IMR-90 (cell line): Measurements from ENCODE around the gene FADD. TPM values are rescaled to one million over a fixed set of nuclear protein-coding genes. Genes with fewer than 3 reads are reported as not detected.

Experiments used
- ATAC-seq: fragments of 200-7000 bp; cut with Tn5 transposase; 2 replicates; pipeline ENCODE4 v1.9.1; 2020; ENCODE audit warnings: low read depth, mild to moderate bottlenecking, moderate library complexity
- BruUV-seq: library from RNA; stranded (reverse); fragments of 400-500 nt; replicated peaks from 2 replicates; lab custom pipeline; 2021; lab: Mats Ljungman, UMichigan
- CTCF ChIA-PET: fragments of 300-600 bp; formaldehyde crosslinking; extraction: SDS; loops from one replicate; lab custom pipeline; 2021; ENCODE audit warnings: antibody characterized with exemption; lab: Yijun Ruan, JAX
- POLR2A ChIA-PET: fragments of 300-600 bp; sonication (Branson Sonifier 250); formaldehyde crosslinking; loops from one replicate; lab custom pipeline; 2022; ENCODE audit warnings: antibody characterized with exemption; ENCODE audit not compliant: unreplicated experiment; lab: Charles Lee
- DNase-seq: peaks from one replicate; pipeline ENCODE4 v3.0.0; 2013
- H2AFZ ChIP-seq: replicated peaks from 2 replicates; pipeline ENCODE3; 2013; ENCODE audit warnings: low read length, mild to moderate bottlenecking; ENCODE audit not compliant: poor library complexity
- H2AK5ac ChIP-seq: 2 replicates; pipeline ENCODE4 v1.6.1; 2013; ENCODE audit warnings: low read depth, low read length, inconsistent platforms
- H2AK9ac ChIP-seq: replicated peaks from 2 replicates; pipeline ENCODE3; 2013; ENCODE audit warnings: mild to moderate bottlenecking, low read depth, low read length, moderate library complexity; ENCODE audit not compliant: poor library complexity
- H2BK120ac ChIP-seq: 2 replicates; pipeline ENCODE4 v1.6.1; 2013; ENCODE audit warnings: low read depth, low read length, inconsistent platforms
- H2BK15ac ChIP-seq: 3 replicates; pipeline ENCODE4 v1.6.1; 2013; ENCODE audit warnings: low read depth, low read length, inconsistent platforms
- H2BK20ac ChIP-seq: 2 replicates; pipeline ENCODE4 v1.6.1; 2013; ENCODE audit warnings: low read depth, mild to moderate bottlenecking, inconsistent platforms, low read length, moderate library complexity
- H2BK5ac ChIP-seq: 2 replicates; pipeline ENCODE4 v1.6.1; 2013; ENCODE audit warnings: mild to moderate bottlenecking, low read depth, low read length, inconsistent platforms; ENCODE audit not compliant: poor library complexity, severe bottlenecking
- H3K14ac ChIP-seq: replicated peaks from 2 replicates; pipeline ENCODE4 v1.6.1; 2013; ENCODE audit warnings: low read depth, low read length, inconsistent platforms
- H3K18ac ChIP-seq: 2 replicates; pipeline ENCODE4 v1.6.1; 2013; ENCODE audit warnings: low read depth, low read length, control low read depth
- H3K23ac ChIP-seq: 2 replicates; pipeline ENCODE4 v1.6.1; 2013; ENCODE audit warnings: low read depth, low read length, inconsistent platforms
- H3K27ac ChIP-seq: 2 replicates; pipeline ENCODE4 v1.5.1; 2013; ENCODE audit warnings: mild to moderate bottlenecking, control low read depth, low read length; ENCODE audit not compliant: insufficient read depth
- H3K27me3 ChIP-seq: 2 replicates; pipeline ENCODE4 v1.6.1; 2013; ENCODE audit warnings: low read length; ENCODE audit not compliant: control insufficient read depth, insufficient read depth
- H3K36me3 ChIP-seq: 2 replicates; pipeline ENCODE4 v1.6.1; 2013; ENCODE audit warnings: low read length, mixed read lengths; ENCODE audit not compliant: control insufficient read depth, insufficient read depth
- H3K4ac ChIP-seq: 2 replicates; pipeline ENCODE4 v1.6.1; 2013; ENCODE audit warnings: low read depth, low read length, inconsistent platforms
- H3K4me1 ChIP-seq: 2 replicates; pipeline ENCODE4 v1.6.1; 2013; ENCODE audit warnings: low read length, mixed read lengths; ENCODE audit not compliant: control insufficient read depth, insufficient read depth
- H3K4me2 ChIP-seq: 2 replicates; pipeline ENCODE4 v1.6.1; 2013; ENCODE audit warnings: low read depth, mild to moderate bottlenecking, control low read depth, low read length, moderate library complexity
- H3K4me3 ChIP-seq: 2 replicates; pipeline ENCODE4 v1.5.1; 2013; ENCODE audit warnings: low read depth, mild to moderate bottlenecking, control low read depth, low read length, moderate library complexity; ENCODE audit not compliant: insufficient read depth
- H3K56ac ChIP-seq: 2 replicates; pipeline ENCODE4 v1.6.1; 2013; ENCODE audit warnings: low read length, inconsistent platforms; ENCODE audit not compliant: insufficient read depth; ENCODE audit errors: extremely low read depth
- H3K79me1 ChIP-seq, 2 experiments: 2 replicates each; pipeline ENCODE4 v1.6.1; 2013; ENCODE audit warnings: low read length in 2 of 2, inconsistent platforms in 1 of 2, low read depth in 1 of 2
- H3K9ac ChIP-seq: 2 replicates; pipeline ENCODE4 v1.6.1; 2013; ENCODE audit warnings: low read depth, low read length, control low read depth
- H3K9me1 ChIP-seq: 2 replicates; pipeline ENCODE4 v1.6.1; 2013; ENCODE audit warnings: low read length, inconsistent platforms; ENCODE audit not compliant: insufficient read depth
- H3K9me3 ChIP-seq: 2 replicates; pipeline ENCODE4 v1.6.1; 2013; ENCODE audit warnings: low read length; ENCODE audit not compliant: control insufficient read depth, insufficient read depth
- H4K20me1 ChIP-seq: 2 replicates; pipeline ENCODE4 v1.6.1; 2013; ENCODE audit warnings: low read length, inconsistent platforms; ENCODE audit not compliant: insufficient read depth
- H4K5ac ChIP-seq: 2 replicates; pipeline ENCODE4 v1.6.1; 2013; ENCODE audit warnings: mild to moderate bottlenecking, low read depth, low read length, control low read depth
- H4K8ac ChIP-seq, 2 experiments: 2 replicates each; pipeline ENCODE4 v1.6.1; 2013; ENCODE audit warnings: low read depth in 2 of 2, low read length in 2 of 2, control low read depth in 1 of 2, inconsistent platforms in 1 of 2
- H4K91ac ChIP-seq: 2 replicates; pipeline ENCODE4 v1.6.1; 2013; ENCODE audit warnings: low read depth, low read length, inconsistent platforms; ENCODE audit not compliant: insufficient read depth
- BHLHE40 ChIP-seq: fragments of 150-350 bp; IDR thresholded peaks from 2 replicates; pipeline ENCODE4 v1.6.1; 2016; ENCODE audit warnings: mild to moderate bottlenecking, low read depth, low read length
- CEBPB ChIP-seq: IDR thresholded peaks from 2 replicates; pipeline ENCODE4 v1.6.1; 2012; ENCODE audit warnings: low read depth, low read length, improper control_type of control experiment
- CHD1 ChIP-seq: IDR thresholded peaks from 2 replicates; pipeline ENCODE4 v1.6.1; 2012; ENCODE audit warnings: low read depth, low read length, improper control_type of control experiment
- CTCF ChIP-seq: conservative IDR thresholded peaks from 2 replicates; pipeline ENCODE4 v1.5.1; 2012; ENCODE audit warnings: mild to moderate bottlenecking, low read depth, low read length, improper control_type of control experiment
- FOS ChIP-seq: fragments of 150-350 bp; IDR thresholded peaks from 2 replicates; pipeline ENCODE4 v1.6.1; 2016; ENCODE audit warnings: low read depth, low read length
- MAFK ChIP-seq: IDR thresholded peaks from 2 replicates; pipeline ENCODE4 v1.6.1; 2012; ENCODE audit warnings: low read depth, low read length, improper control_type of control experiment
- MAZ ChIP-seq: IDR thresholded peaks from 2 replicates; pipeline ENCODE4 v1.6.1; 2012; ENCODE audit warnings: low read depth, mild to moderate bottlenecking, low read length, improper control_type of control experiment, moderate library complexity, borderline replicate concordance
- MXI1 ChIP-seq: IDR thresholded peaks from 2 replicates; pipeline ENCODE4 v1.6.1; 2012; ENCODE audit warnings: low read depth, mild to moderate bottlenecking, low read length, moderate library complexity, borderline replicate concordance
- NFE2L2 ChIP-seq: fragments of 150-350 bp; IDR thresholded peaks from 2 replicates; pipeline ENCODE4 v1.6.1; 2016; ENCODE audit warnings: low read depth, mild to moderate bottlenecking, low read length
- POLR2A ChIP-seq: IDR thresholded peaks from 2 replicates; pipeline ENCODE4 v1.6.1; 2012; ENCODE audit warnings: mild to moderate bottlenecking, low read depth, low read length
- RAD21 ChIP-seq: IDR thresholded peaks from 2 replicates; pipeline ENCODE4 v1.6.1; 2012; ENCODE audit warnings: low read length, improper control_type of control experiment
- RCOR1 ChIP-seq: IDR thresholded peaks from 2 replicates; pipeline ENCODE4 v1.6.1; 2012; ENCODE audit warnings: mild to moderate bottlenecking, low read length, improper control_type of control experiment; ENCODE audit not compliant: insufficient replicate concordance
- RFX5 ChIP-seq: IDR thresholded peaks from 2 replicates; pipeline ENCODE4 v1.8.0; 2012; ENCODE audit warnings: low read depth, mild to moderate bottlenecking, low read length, moderate library complexity
- SMC3 ChIP-seq: fragments of 150-350 bp; IDR thresholded peaks from 2 replicates; pipeline ENCODE4 v1.6.1; 2016; ENCODE audit warnings: low read depth, mild to moderate bottlenecking, antibody characterized with exemption, low read length, moderate library complexity
- WGBS, 2 experiments: methylation state at CpG; one replicate each; pipeline versions ENCODE4 v1.1.5 to v1.1.7; 2013; ENCODE audit warnings: missing lambda C conversion rate in 2 of 2; ENCODE audit not compliant: insufficient read length in 1 of 2; ENCODE audit errors: extremely low coverage in 2 of 2; 5-methylcytosine and 5-hydroxymethylcytosine counted together
- dilution Hi-C: fragments of 300-500 bp; cut with HindIII; formaldehyde crosslinking; loops from one replicate; pipeline ENCODE4 v1.14.3; 2018; ENCODE audit warnings: low sequenced_read_pairs; ENCODE audit not compliant: unreplicated experiment
- in situ Hi-C: fragments of 300-500 bp; cut with MboI; formaldehyde crosslinking; loops from 3 replicates; pipeline ENCODE4 v1.14.3; 2019; ENCODE audit warnings: low sequenced_read_pairs, inconsistent platforms, mixed read lengths
- intact Hi-C: fragments of 100-400 bp; cut with micrococcal nuclease; formaldehyde crosslinking; loops from 2 replicates; pipeline ENCODE4 v1.10.0; 2022
- polyA plus RNA-seq, 3 experiments: library from polyadenylated mRNA; depleted of rRNA; stranded (reverse); fragments of >200 nt; gene quantifications; 2 replicates each; pipeline ENCODE4 v1.2.3, GENCODE V29; 2012; ENCODE audit warnings: low replicate concordance in 1 of 3
- total RNA-seq: library from RNA; depleted of rRNA; stranded (reverse); fragments of >200 nt; gene quantifications from 2 replicates; pipeline ENCODE4 v1.2.3, GENCODE V29; 2012
- TF ChIP-seq, protein P1 (sequence below): fragments of 150-350 bp; IDR thresholded peaks from 2 replicates; pipeline ENCODE4 v1.6.1; 2017; ENCODE audit warnings: mild to moderate bottlenecking, antibody characterized with exemption, low read length, low read depth
- TF ChIP-seq, protein P2 (sequence below): fragments of 150-350 bp; IDR thresholded peaks from 2 replicates; pipeline ENCODE4 v1.6.1; 2016; ENCODE audit warnings: low read depth, mild to moderate bottlenecking, low read length, moderate library complexity, borderline replicate concordance

Gene FADD
- total and polyA plus RNA-seq, 2 of the 4 experiments (the other 2 are of a cell fraction): 38.1 to 44.4 TPM

DNA sequence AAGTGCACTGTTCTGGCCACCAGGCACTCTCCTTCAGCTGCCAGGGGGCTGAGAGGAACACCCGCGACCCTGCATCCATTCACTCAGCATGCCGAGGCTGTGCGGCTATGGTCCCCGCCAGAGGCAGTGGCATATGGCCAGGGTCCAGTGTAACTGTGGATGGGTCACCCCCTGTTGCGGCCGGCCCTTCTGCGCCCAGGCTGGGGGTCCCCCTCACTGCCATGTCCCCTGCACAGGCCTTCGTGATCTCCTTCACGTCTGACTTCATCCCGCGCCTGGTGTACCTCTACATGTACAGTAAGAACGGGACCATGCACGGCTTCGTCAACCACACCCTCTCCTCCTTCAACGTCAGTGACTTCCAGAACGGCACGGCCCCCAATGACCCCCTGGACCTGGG, 20.8 kb upstream of the FADD start:
- intact Hi-C loops (no loop called here), in situ Hi-C loops (loop anchor here (25.0 kb wide), 1 partner anchor 1070 kb away; no protein-coding TSS in a partner anchor), dilution Hi-C loops (no loop called here)
- Histone ChIP-seq H4K8ac (no peak overlapping the region), H3K79me1 (no peaks in the 10 kb centered on the region), H3K4ac (no peak overlapping the region), H3K14ac (no peak overlapping the region), H2BK20ac (no peak overlapping the region), H3K56ac (no peak overlapping the region), H3K27ac (no peak overlapping the region), H3K4me3 (no peak overlapping the region), H2AK5ac (no peak overlapping the region), H3K9me1 (no peaks in the 10 kb centered on the region), H4K91ac (no peak overlapping the region), H3K4me2 (no peak overlapping the region), H3K9ac (no peak overlapping the region), H3K4me1 (no peaks in the 10 kb centered on the region), H4K20me1 (no peaks in the 10 kb centered on the region), H3K18ac (no peak overlapping the region), H4K5ac (no peak overlapping the region), H2BK5ac (no peak overlapping the region), H3K27me3 (no peaks in the 10 kb centered on the region), H3K23ac (no peak overlapping the region), H3K36me3 (peaks cover 3% of the 10 kb centered on the region; the same call in 1 of the 2 replicates), H3K9me3 (no peaks in the 10 kb centered on the region), H2BK15ac (no peak overlapping the region), H2AFZ (no peak overlapping the region), H2BK120ac (no peak overlapping the region), H2AK9ac (no peak overlapping the region)
- POLR2A ChIA-PET: no interaction called here
- TF ChIP-seq RAD21 (no peak), MAZ (no peak), CEBPB (no peak), MAFK (no peak), MXI1 (no peak), FOS (no peak), RCOR1 (no peak), POLR2A (no peak), BHLHE40 (no peak), CTCF (no peak), CHD1 (no peak), SMC3 (no peak), NFE2L2 (no peak), RFX5 (no peak)
- TF ChIP-seq, protein P1, sequence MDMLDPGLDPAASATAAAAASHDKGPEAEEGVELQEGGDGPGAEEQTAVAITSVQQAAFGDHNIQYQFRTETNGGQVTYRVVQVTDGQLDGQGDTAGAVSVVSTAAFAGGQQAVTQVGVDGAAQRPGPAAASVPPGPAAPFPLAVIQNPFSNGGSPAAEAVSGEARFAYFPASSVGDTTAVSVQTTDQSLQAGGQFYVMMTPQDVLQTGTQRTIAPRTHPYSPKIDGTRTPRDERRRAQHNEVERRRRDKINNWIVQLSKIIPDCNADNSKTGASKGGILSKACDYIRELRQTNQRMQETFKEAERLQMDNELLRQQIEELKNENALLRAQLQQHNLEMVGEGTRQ: no peak
- TF ChIP-seq, protein P2, sequence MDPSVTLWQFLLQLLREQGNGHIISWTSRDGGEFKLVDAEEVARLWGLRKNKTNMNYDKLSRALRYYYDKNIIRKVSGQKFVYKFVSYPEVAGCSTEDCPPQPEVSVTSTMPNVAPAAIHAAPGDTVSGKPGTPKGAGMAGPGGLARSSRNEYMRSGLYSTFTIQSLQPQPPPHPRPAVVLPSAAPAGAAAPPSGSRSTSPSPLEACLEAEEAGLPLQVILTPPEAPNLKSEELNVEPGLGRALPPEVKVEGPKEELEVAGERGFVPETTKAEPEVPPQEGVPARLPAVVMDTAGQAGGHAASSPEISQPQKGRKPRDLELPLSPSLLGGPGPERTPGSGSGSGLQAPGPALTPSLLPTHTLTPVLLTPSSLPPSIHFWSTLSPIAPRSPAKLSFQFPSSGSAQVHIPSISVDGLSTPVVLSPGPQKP: no peak
- ATAC-seq: no peak
- no TSS peak for BruUV-seq
- no peak for DNase-seq
- WGBS, 2 experiments: 85% methylated on average over 11 of the region's 18 CpGs; no CpG with 5 or more reads in 1 of the 2 experiments
- CTCF ChIA-PET: no interaction called here
